ENCODE measurements around the gene FAM20C.

FAM20C gene

GRCh38 chr7:307970-308369, 115.6 kb downstream of the FAM20C start:
- DNase-seq (ENCODE audit: low spot score): no peak

DNA sequence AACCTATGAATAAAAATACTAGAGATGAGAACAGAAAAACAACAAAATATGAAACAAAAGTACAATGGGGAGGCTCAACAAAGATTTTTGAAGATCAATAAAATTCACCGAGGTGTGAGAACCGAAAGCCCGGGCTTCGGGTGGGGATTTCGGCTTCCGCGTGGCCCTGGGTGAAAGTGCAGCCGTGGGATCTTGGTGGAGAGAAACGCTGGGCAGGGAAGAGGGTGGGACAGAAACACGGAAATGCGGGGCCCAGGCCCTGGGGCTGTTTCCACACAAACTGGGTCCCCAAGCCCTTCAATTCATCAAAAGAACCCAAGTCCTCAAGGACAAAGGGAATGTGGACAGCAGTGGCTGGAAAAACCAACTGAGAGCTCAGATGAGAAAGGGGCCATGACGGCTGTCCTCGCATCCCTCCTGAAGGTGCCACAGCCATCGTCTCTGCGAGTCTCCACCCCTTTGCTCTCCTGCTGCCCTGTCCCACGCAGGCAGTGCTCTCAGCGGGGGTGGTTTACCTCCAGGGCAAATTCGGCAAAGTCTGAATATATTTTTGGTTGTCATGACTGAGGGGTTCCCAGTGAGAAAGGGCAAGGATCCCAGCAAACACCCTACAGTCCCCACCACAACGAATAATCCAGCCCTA, 117.3 kb downstream of the FAM20C start:
- DNase-seq (ENCODE audit: low spot score): no peak

Data from HuH-7 (cell line).